NCI-H82 treated with DMSO at 0.1 percent for 48 hours (cell line): ENCODE measurements around the gene CMKLR1.

Experiments
- DNase-seq: peaks from one replicate; lab custom pipeline; 2025; ENCODE audit not compliant: unreplicated experiment; lab: John Stamatoyannopoulos, UW

Gene CMKLR1

DNA sequence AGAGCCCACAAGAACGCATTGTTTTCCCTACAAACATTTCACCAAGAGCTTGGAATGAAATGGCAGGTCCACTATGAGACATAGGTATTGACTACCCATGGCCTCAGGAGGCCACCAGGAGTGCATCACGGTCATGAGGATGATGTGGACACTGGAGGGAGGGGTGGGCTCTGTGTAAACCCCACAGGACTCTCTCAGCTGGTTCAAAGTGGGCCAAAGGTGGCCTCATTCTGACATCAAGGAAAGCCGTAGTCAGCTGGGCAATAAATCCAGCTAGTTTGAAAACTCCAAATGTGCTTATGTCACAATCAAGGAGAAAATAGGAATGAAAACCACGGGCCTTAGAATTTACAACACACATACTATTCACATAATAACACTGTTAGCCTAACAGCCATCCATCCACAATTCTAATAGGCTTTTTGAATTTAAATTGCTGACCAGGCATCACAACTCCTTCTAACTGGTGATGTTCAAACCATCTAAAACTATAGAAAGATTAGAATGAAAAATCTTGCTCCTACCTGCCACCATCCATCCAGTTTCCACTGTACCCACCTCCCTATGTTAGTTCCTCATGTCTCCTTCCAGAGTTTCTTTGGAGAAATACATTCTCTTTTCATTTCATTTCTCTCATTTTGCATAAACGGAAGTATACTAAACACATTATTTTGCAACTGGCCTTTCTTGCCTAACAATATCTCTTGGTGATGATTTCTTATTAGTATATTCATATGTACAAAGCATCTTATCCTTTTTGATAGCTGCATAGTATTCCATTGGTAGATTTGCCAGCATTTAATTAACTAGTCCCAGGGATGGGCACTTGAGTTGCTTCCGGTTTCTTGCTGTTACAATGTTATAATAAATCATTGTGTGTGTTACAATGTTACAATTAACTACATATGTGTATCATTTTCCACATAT is 21.5 kb downstream of the CMKLR1 start:
- no peak for DNase-seq

DNA sequence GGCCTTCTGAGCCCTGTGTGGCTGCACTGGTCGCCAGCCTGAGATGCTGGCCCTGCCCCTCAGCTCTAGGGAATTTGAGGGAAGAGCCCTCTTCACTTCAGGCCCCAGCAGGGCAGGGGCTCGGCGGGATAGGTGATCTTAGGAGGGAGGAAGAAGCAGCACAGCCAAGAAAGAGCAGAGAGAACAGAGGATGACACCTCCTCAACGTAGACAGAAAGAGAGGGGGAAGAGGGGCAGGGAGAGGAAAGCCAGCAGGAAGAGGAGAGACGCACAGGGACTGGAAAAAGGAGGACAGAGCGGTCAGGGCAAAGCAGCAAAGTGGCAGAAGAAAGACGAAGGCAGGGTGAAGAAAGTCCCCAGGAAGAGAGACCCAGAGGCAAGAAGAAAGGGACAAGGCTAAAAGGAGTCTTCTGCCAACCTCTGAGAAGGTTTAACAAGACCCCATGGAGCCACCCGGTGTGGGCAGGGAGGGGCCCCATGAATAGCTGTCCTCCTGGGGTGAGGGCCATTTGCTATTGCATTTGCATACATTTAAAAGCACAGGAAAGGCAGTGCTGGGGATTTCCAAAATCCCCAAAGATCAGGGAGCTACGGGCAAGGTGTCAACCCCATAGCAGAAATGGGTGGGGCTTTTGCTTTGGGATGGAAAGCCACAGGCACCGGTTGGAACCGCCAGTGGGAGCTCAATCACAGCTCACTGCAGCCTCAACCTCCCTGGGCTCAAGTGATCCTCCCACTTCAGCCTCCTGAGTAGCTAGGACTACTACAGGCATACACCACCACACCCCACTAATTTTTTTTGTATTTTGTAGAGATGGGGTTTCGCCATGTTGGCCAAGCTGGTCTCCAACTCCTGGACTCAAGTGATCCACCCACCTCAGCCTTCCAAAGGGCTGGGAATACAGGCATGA is 22.7 kb downstream of the CMKLR1 start:
- DNase-seq: no peak

DNA sequence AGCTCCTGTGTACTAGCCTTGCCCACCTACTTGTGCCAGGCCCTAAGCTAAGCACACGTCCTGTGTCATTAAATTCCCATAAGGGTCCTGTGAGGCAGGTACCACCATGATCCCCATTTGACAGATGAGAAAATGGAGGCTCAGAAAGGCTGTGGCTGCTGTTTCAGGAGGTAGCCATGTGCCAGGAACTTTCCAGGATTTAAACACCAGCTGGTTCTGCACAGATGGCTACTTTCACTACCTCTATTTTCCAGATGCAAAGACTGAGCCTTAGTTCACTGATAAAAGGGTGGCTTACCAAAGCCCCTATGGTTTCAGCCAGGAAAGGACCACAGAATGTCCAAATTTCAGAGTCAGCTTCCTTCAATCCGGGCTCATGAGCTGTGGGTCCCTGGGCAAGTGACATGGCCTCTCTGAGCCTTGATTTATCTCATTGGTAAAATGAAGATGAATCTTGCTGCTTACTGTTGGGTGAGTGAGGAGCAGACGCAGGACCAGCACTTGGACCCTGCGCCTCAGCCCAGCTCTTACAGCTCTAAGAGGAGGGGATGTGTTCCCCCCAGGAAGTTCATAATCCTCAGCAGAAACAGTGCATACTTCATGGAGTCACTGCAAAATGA is 23.5 kb downstream of the CMKLR1 start:
- no peak for DNase-seq

DNA sequence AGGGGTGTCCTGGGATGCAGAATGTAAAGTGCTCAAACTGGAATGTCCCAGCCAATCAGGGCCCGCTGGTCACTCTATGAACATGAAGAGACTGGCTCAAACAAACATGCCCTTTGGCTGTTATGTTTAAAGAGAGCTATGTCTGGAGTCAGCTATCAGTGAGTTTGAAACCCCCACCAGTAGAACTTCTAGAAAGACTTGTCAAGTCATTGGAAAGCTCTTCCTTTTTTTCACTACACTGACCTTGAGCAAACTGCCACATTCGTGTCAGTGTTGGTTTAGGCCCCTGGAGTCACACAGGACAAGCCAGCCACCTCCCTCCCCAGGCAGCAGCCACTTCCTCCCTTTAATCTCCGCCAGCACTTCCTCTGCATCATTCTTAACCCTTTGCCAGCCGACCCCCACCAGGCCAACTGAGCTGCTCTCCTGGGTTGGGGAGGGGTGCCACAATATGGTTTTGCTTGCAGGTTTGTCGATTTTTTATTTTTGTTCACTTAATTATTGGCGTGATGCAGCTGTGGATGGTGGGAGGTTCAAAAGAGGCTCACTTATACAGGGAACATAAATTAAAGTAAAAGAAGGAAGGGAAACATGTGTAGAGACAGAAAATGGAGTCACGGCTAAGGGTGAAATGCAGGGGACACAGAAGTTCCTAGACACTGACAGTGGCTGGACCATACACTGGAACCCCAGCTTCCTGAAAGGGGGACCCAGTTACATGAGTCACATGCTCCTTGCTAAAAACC is 25.3 kb downstream of the CMKLR1 start:
- no peak for DNase-seq

DNA sequence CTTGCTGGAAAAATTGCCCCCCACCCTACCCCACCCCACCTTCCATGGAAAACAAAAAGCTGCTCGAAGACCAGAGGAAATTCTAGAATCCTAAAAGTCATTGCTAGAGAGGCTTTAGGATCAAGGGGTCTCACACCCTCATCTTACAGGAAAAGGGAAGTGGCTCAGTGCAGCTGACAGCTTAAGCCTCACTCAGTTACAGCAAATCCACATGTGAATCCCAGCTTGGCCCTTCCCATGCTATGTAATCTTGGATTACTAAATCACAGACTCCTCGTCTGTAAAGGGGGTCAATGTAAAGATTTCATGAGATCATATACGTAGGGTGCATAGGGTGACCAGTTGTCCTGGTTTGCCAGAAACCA is 25.9 kb downstream of the CMKLR1 start:
- no peak for DNase-seq

- DNase-seq: no peak
Observed at GRCh38 chr12:108312693-108313189, 26.4 kb downstream of the CMKLR1 start.

DNA sequence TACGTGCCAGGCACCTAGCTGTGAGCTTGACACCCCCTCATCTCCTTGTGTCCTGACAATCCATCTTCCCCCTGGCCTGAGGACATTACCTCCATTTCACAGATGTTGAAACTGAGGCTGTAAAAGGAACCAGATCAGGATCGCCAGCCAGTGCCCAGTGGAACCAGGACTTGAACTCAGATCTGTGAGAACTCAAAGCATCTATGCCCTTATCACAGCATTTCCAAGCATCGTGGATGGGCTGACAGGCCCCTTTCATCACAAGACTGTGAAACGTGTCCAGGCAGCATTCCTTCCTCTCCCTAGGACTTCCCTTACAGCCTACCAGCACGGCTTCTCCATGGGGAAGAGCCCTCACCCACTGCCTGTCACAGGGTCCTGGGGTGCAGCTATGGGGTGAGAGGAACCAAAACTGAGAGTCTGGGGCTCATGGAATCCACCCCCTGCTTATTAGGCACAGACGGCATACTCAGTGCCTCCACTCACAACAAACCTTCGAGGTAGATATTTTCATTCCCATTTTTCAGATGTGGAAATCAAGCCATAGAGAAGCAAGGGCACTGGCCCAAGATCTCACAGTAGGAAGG is 26.9 kb downstream of the CMKLR1 start:
- no peak for DNase-seq

DNA sequence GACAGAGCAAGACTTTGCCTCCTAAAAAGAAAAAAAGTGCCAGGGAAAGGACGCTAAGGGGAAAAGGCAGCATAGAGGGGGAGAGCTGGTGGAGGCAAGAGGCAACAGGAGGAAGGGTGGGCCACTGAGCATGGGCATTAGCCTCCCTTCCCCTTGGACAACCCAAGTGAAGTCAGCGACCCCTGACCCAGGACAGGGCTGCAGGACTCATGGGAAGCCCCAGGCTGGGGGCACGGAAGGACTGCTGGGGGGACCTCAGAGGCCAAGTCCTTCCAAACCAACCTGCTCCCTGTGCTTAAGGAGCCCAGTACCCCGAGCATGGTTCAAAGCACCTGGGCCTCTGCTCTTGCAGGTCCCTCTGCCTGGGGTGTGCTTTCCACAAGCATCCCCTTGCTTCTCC is 27.5 kb downstream of the CMKLR1 start:
- no peak for DNase-seq

GRCh38 chr12:108310489-108310888 is 28.6 kb downstream of the CMKLR1 start:
- no peak for DNase-seq

DNA sequence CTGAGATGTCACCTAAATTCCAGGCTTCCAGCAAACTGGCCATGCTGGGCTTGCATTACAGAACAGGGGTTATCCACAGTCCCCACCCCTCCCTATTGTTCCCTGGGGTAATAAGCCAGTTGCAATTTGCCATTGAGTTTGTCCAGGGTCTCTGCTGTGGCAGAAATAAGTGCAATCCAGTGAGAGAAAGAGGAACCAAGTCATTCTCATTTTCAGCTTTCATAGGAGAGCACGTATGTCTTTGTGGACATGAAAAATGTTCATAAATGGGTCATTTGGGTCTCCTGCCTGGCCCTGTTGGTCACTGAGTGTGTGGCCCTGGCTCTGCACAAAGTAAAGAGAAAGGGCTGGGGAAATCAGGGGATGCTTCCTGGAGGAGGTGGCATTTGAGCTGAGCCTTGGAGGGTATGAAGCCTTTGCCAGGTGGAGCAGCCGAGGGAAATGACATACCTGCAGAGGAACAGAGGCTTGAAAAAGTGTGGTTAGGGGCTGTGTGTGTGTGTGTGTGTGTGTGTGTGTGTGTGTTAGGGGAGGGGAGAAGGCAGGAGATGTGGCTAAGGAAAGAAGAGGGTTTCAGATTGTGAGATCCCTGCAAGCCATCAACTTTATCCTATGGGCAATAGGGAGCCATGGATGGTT is 29.3 kb downstream of the CMKLR1 start:
- no peak for DNase-seq

GRCh38 chr12:108308395-108309085 is 30.6 kb downstream of the CMKLR1 start:
- DNase-seq: no peak

- DNase-seq: no peak
Observed at GRCh38 chr12:108307006-108307405, 32.1 kb downstream of the CMKLR1 start.

- no peak for DNase-seq
Observed at GRCh38 chr12:108306506-108306905, 32.6 kb downstream of the CMKLR1 start.

- no peak for DNase-seq
Observed at GRCh38 chr12:108305991-108306501, 33.1 kb downstream of the CMKLR1 start.

DNA sequence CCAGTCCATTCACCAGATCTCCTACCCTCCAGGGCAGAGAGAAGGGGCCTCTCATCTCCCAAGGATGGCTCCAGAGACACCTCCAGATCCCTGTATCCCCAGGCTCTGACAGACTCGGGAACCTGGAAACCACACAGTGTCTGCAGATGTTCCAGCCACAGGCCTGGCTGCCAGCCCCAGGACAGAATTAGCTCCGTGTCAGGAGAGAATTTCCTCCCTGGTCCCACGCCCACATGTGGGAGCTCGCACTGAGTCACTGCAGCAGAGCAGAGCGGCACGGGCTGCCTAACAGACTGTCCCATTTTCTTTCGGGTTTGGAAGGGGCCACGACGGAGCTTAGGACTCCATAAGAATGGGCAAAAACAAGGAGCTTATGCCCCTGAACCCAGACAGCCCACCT is 33.6 kb downstream of the CMKLR1 start:
- DNase-seq: no peak

- no peak for DNase-seq
Observed at GRCh38 chr12:108304633-108305032, 34.5 kb downstream of the CMKLR1 start.

- DNase-seq: no peak
Observed at GRCh38 chr12:108303703-108304102, 35.4 kb downstream of the CMKLR1 start.

DNA sequence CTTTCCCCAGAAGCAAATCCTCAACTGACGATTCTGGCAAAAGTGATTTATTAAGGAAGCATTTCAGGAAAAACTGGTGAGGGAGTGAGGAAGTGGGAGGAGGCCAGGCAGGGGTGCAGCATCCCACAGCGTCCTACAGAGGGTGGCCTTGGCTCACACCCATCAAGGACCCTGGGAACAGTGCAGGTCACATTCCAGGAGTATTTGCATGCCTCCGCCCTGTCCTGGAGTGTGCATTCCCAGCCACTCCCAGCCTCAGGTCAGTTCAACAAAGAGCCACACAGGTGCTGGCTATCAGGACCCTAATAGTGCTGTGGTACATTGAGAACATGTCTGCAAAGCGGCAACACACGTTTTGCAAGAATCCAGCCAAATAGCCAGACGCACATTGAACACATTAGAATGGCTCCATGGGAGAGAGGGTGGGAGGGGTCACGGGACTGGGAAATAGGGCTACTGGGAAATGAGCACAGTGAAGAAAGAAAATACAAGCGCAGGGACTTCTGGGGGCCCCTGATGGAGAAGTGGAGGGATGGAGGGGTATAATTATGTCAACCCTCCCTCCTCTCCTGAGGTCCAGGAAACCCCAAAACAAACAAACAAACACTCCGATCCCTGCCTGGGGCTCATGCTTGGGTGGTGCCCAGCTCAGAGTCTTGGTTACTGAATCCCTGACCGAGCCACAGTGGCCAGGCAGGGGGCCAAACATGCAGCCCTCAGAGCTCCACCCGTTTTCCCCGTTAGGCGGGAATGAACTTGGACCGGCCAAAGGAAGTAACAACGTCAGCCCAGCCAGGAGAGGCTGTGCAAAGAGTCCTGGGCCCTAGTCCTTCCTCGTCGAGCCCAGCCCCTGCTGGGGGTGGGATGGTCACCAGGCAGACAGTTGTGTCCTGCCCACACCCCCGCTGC is 36.5 kb downstream of the CMKLR1 start:
- no peak for DNase-seq
